ENCODE data around the gene PLXNA4. TPM values are rescaled to one million over a fixed set of nuclear protein-coding genes. Genes with fewer than 3 reads are reported as not detected.

Gene PLXNA4
- total and polyA plus RNA-seq, 8 donors = 0.15 to 12.8 (median 1.6) TPM

DNA sequence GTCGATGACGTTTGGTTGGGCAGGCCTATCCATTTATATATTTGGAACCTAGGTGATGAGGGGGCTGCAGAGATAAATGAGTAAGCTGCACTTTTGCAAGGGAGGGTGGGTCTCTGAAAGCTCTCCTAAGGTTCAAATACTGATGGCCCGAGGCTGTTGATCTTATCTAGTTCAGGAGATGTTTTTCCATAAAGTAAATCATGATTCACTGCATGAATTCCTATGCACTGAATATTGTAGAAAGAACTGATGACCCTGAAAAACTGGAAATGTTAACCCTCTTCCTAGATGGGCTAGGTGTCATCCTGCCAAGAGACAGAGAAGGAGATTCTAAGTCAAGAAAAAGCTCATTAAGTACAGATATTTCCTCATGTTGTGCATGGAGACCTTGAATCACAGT lies 459.9 kb downstream of the PLXNA4 start:
- TF ChIP-seq EP300 (IDR thresholded peaks at IDR 0.05) (no peak), POLR2A (IDR thresholded peaks at IDR 0.05) (no peak), POLR2AphosphoS5 (IDR thresholded peaks at IDR 0.05) (no peak)
- TF ChIP-seq, protein P1, sequence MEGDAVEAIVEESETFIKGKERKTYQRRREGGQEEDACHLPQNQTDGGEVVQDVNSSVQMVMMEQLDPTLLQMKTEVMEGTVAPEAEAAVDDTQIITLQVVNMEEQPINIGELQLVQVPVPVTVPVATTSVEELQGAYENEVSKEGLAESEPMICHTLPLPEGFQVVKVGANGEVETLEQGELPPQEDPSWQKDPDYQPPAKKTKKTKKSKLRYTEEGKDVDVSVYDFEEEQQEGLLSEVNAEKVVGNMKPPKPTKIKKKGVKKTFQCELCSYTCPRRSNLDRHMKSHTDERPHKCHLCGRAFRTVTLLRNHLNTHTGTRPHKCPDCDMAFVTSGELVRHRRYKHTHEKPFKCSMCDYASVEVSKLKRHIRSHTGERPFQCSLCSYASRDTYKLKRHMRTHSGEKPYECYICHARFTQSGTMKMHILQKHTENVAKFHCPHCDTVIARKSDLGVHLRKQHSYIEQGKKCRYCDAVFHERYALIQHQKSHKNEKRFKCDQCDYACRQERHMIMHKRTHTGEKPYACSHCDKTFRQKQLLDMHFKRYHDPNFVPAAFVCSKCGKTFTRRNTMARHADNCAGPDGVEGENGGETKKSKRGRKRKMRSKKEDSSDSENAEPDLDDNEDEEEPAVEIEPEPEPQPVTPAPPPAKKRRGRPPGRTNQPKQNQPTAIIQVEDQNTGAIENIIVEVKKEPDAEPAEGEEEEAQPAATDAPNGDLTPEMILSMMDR (IDR thresholded peaks at IDR 0.05) = no peak
- H3K36me3 ChIP-seq = no peaks in the 10 kb centered on the region
- no peaks in the 10 kb centered on the region for H3K4me1 ChIP-seq
- H3K27me3 ChIP-seq = no peaks in the 10 kb centered on the region
- DNase-seq = no peak
- H3K4me3 ChIP-seq = no peak overlapping the region
- WGBS, 5 donors = 56 to 83% (median 68%) methylated on average over 3 of the region's 3 CpGs
- no peak overlapping the region for H3K27ac ChIP-seq
- intact Hi-C loops (cut with DNase I; ENCODE audit: low total_unique reads) = no loop called here
- H3K9me3 ChIP-seq = no peaks in the 10 kb centered on the region

GRCh38 chr7:132115758-132116157 lies 460.5 kb downstream of the PLXNA4 start:
- Histone ChIP-seq H3K9me3 (no peaks in the 10 kb centered on the region), H3K4me1 (no peaks in the 10 kb centered on the region), H3K27me3 (no peaks in the 10 kb centered on the region), H3K36me3 (no peaks in the 10 kb centered on the region), H3K27ac (no peak overlapping the region), H3K4me3 (no peak overlapping the region)
- no peak for DNase-seq
- TF ChIP-seq POLR2A (IDR thresholded peaks at IDR 0.05) (no peak), EP300 (IDR thresholded peaks at IDR 0.05) (no peak), POLR2AphosphoS5 (IDR thresholded peaks at IDR 0.05) (no peak)
- WGBS, 5 donors = 90 to 96% (median 94%) methylated on average over 2 of the region's 2 CpGs
- intact Hi-C loops (cut with DNase I; ENCODE audit: low total_unique reads) = no loop called here

GRCh38 chr7:132115028-132115427 lies 461.2 kb downstream of the PLXNA4 start:
- Histone ChIP-seq H3K36me3 (no peaks in the 10 kb centered on the region), H3K27me3 (no peaks in the 10 kb centered on the region), H3K4me3 (no peak overlapping the region), H3K9me3 (no peaks in the 10 kb centered on the region), H3K27ac (no peak overlapping the region), H3K4me1 (no peaks in the 10 kb centered on the region)
- intact Hi-C loops (cut with DNase I; ENCODE audit: low total_unique reads) = no loop called here
- WGBS, 5 donors = 91 to 95% (median 92%) methylated on average over 4 of the region's 4 CpGs
- TF ChIP-seq POLR2AphosphoS5 (IDR thresholded peaks at IDR 0.05) (no peak), POLR2A (IDR thresholded peaks at IDR 0.05) (no peak), EP300 (IDR thresholded peaks at IDR 0.05) (no peak)
- TF ChIP-seq, protein P1 (IDR thresholded peaks at IDR 0.05) = no peak
- DNase-seq = no peak

- H3K4me3 ChIP-seq = no peak overlapping the region
- TF ChIP-seq, protein P1 (IDR thresholded peaks at IDR 0.05) = no peak
- no peak for TF ChIP-seq EP300 (IDR thresholded peaks at IDR 0.05)
Observed at GRCh38 chr7:132114411-132114810, 461.9 kb downstream of the PLXNA4 start.

DNA sequence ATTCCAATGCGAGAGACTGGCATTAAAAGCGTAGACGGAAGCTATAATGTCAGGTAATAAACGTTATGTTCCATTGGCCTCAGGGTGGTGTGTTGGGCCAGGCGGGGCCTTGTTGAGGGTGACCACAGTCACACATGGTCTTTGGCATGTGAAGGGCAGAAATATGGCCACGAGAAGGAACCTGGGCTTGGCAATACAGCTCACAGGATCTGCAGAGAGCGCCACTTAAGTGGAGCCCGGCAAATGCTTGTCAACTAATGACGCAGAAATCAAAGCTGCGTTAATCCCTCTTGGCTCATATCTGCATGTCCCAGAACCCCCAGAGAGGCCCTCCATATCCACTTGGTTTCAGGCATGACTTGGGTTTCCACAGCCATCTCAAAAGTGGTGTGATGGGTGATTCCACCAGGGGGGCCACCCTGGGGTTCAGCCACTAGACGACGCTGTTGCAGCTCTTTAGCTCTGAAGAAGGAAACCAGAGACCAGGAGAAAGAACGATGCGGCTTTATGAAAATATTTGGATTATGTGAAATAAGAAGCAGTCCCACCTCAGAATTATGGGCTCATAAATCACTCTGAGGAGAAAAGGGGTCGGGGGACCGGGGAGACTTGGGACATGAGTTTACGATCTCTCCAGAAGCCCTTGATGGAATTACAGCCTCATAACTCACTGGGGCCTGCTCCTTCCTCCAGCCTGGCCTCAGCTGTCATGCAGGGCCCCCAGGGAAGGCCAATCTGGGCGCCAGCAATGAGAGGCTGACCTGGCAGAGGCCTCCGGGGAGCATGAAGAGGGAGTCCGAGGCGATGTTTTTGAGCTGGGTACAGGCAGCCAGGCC lies 462.5 kb downstream of the PLXNA4 start:
- H3K4me3 ChIP-seq = no peak overlapping the region
- no peaks in the 10 kb centered on the region for H3K4me1 ChIP-seq
- no peaks in the 10 kb centered on the region for H3K27me3 ChIP-seq
- intact Hi-C loops (cut with DNase I; ENCODE audit: low total_unique reads) = no loop called here
- WGBS, 5 donors = 70 to 87% (median 82%) methylated on average over 20 to 21 of the region's 21 CpGs
- no peak overlapping the region for H3K27ac ChIP-seq
- H3K36me3 ChIP-seq = no peaks in the 10 kb centered on the region
- TF ChIP-seq, protein P1 (IDR thresholded peaks at IDR 0.05) = no peak
- no peak for TF ChIP-seq POLR2AphosphoS5 (IDR thresholded peaks at IDR 0.05)
- no peak for TF ChIP-seq EP300 (IDR thresholded peaks at IDR 0.05)
- no peak for TF ChIP-seq POLR2A (IDR thresholded peaks at IDR 0.05)
- no peaks in the 10 kb centered on the region for H3K9me3 ChIP-seq
- peak in 1 of 2 donors; percentile 44 for DNase-seq

More at GRCh38 chr7:132114411-132114810, 461.9 kb downstream of the PLXNA4 start:
- 85 to 93% (median 91%) methylated on average over 8 to 9 of the region's 9 CpGs for WGBS, 5 donors
- Histone ChIP-seq H3K27me3 (no peaks in the 10 kb centered on the region), H3K4me1 (no peaks in the 10 kb centered on the region), H3K36me3 (no peaks in the 10 kb centered on the region), H3K27ac (no peak overlapping the region), H3K9me3 (no peaks in the 10 kb centered on the region)
- no peak for DNase-seq
- intact Hi-C loops (cut with DNase I; ENCODE audit: low total_unique reads) = no loop called here

Measured in stomach (tissue), 9 donors.